OCI-LY1 (cell line): ENCODE data around the gene CDH1.

Source experiments
- H2AFZ ChIP-seq: fragments of 200-600 bp; sonication (generic), shearing (Covaris generic); 2 replicates; pipeline ENCODE4 v1.6.0; 2014; ENCODE audit warnings: antibody characterized with exemption, mild to moderate bottlenecking, low read length
- H3F3A ChIP-seq: fragments of 200-600 bp; sonication (generic), shearing (Covaris generic); 2 replicates; pipeline ENCODE4 v1.6.0; 2014; ENCODE audit warnings: mild to moderate bottlenecking, antibody characterized with exemption, low read length, moderate library complexity; ENCODE audit not compliant: insufficient read depth
- H3K27ac ChIP-seq: fragments of 200-600 bp; sonication (generic); 2 replicates; pipeline ENCODE4 v1.5.1; 2014; ENCODE audit warnings: low read length, mixed run types, mild to moderate bottlenecking, low read depth; ENCODE audit not compliant: poor library complexity, severe bottlenecking
- H3K27me3 ChIP-seq: fragments of 200-600 bp; sonication (generic); 2 replicates; pipeline ENCODE4 v1.6.0; 2014; ENCODE audit warnings: antibody characterized with exemption, mild to moderate bottlenecking, low read length, moderate library complexity; ENCODE audit not compliant: insufficient read depth
- H3K36me3 ChIP-seq: fragments of 200-600 bp; sonication (generic); 2 replicates; pipeline ENCODE4 v1.6.1; 2014; ENCODE audit warnings: mild to moderate bottlenecking, antibody characterized with exemption, low read length, moderate library complexity, mixed read lengths; ENCODE audit not compliant: insufficient read depth
- H3K4me1 ChIP-seq: fragments of 200-600 bp; sonication (generic); 2 replicates; pipeline ENCODE4 v1.5.1; 2014; ENCODE audit warnings: mild to moderate bottlenecking, low read length, moderate library complexity; ENCODE audit not compliant: insufficient read depth, severe bottlenecking
- H3K4me2 ChIP-seq: fragments of 200-600 bp; sonication (generic), shearing (Covaris generic); 2 replicates; pipeline ENCODE4 v1.6.1; 2014; ENCODE audit warnings: low read length
- H3K4me3 ChIP-seq: fragments of 200-600 bp; sonication (generic); 2 replicates; pipeline ENCODE4 v1.5.1; 2014; ENCODE audit warnings: low read length, low read depth, mild to moderate bottlenecking, mixed read lengths; ENCODE audit not compliant: poor library complexity, severe bottlenecking
- H3K79me2 ChIP-seq: fragments of 200-600 bp; shearing (Covaris generic); 2 replicates; pipeline ENCODE4 v1.6.1; 2016; ENCODE audit warnings: mixed run types, low read length, mixed read lengths; ENCODE audit not compliant: insufficient read depth
- H3K9ac ChIP-seq: fragments of 200-600 bp; sonication (generic), shearing (Covaris generic); 2 replicates; pipeline ENCODE4 v1.6.1; 2014; ENCODE audit warnings: mild to moderate bottlenecking, low read length, mixed read lengths
- H3K9me2 ChIP-seq: fragments of 200-600 bp; sonication (generic), shearing (Covaris generic); 2 replicates; pipeline ENCODE4 v1.6.1; 2014; ENCODE audit warnings: low read depth, mild to moderate bottlenecking, low read length, mixed read lengths
- H3K9me3 ChIP-seq: fragments of 200-600 bp; shearing (Covaris generic); 2 replicates; pipeline ENCODE4 v1.6.1; 2014; ENCODE audit warnings: low read length, mixed read lengths
- H4K20me1 ChIP-seq: fragments of 200-600 bp; sonication (generic), shearing (Covaris generic); 2 replicates; pipeline ENCODE4 v1.6.0; 2016; ENCODE audit warnings: mild to moderate bottlenecking, low read length; ENCODE audit not compliant: insufficient read depth
- CTCF ChIP-seq: fragments of 200-600 bp; sonication (generic), shearing (Covaris generic); IDR thresholded peaks from 2 replicates; pipeline ENCODE4 v1.5.1; 2017; ENCODE audit warnings: mild to moderate bottlenecking, antibody characterized with exemption, low read length, moderate library complexity, mixed read lengths
- EZH2 ChIP-seq: fragments of 200-600 bp; sonication (generic), shearing (Covaris generic); IDR thresholded peaks from 2 replicates; pipeline ENCODE4 v1.8.0; 2017; ENCODE audit warnings: borderline replicate concordance, mixed run types, mild to moderate bottlenecking, antibody characterized with exemption, low read length, moderate library complexity, mixed read lengths

The CDH1 gene

GRCh38 chr16:68814516-68814915, 77.4 kb downstream of the CDH1 start:
- Histone ChIP-seq H3K27me3 (no peaks in the 10 kb centered on the region; the same call in 1 of the 2 replicates), H3K9ac (no peak overlapping the region), H3F3A (no peaks in the 10 kb centered on the region), H3K27ac (no peak overlapping the region), H3K79me2 (no peaks in the 10 kb centered on the region), H3K4me3 (no peak overlapping the region), H3K4me2 (no peak overlapping the region), H4K20me1 (no peaks in the 10 kb centered on the region), H3K4me1 (no peaks in the 10 kb centered on the region), H2AFZ (no peak overlapping the region), H3K9me3 (no peaks in the 10 kb centered on the region), H3K9me2 (no peaks in the 10 kb centered on the region), H3K36me3 (no peaks in the 10 kb centered on the region)
- no peak for TF ChIP-seq EZH2
- no peak for TF ChIP-seq CTCF

- no peaks in the 10 kb centered on the region for H3F3A ChIP-seq
- no peak overlapping the region for H3K9ac ChIP-seq
- no peaks in the 10 kb centered on the region for H3K36me3 ChIP-seq
- no peaks in the 10 kb centered on the region for H3K79me2 ChIP-seq
- H3K27me3 ChIP-seq, result peaks cover 4% of the 10 kb centered on the region; the same call in 1 of the 2 replicates
- H3K4me2 ChIP-seq, result no peak overlapping the region
- no peak overlapping the region for H2AFZ ChIP-seq
- no peak for TF ChIP-seq EZH2
- TF ChIP-seq CTCF, result no peak
- no peaks in the 10 kb centered on the region for H3K9me3 ChIP-seq
- no peaks in the 10 kb centered on the region for H3K4me1 ChIP-seq
- no peak overlapping the region for H3K27ac ChIP-seq
- H4K20me1 ChIP-seq, result no peaks in the 10 kb centered on the region
- H3K4me3 ChIP-seq, result no peak overlapping the region
- no peaks in the 10 kb centered on the region for H3K9me2 ChIP-seq
Measured at GRCh38 chr16:68823401-68824135, 86.5 kb downstream of the CDH1 start.

GRCh38 chr16:68825427-68825826, 88.3 kb downstream of the CDH1 start:
- Histone ChIP-seq H3K36me3 (no peaks in the 10 kb centered on the region), H3K27ac (no peak overlapping the region), H3K4me3 (no peak overlapping the region), H3F3A (no peaks in the 10 kb centered on the region), H3K27me3 (peaks cover 4% of the 10 kb centered on the region; the same call in 1 of the 2 replicates), H3K79me2 (no peaks in the 10 kb centered on the region), H3K9ac (no peak overlapping the region), H2AFZ (no peak overlapping the region), H4K20me1 (no peaks in the 10 kb centered on the region), H3K9me2 (no peaks in the 10 kb centered on the region), H3K4me1 (no peaks in the 10 kb centered on the region), H3K4me2 (no peak overlapping the region), H3K9me3 (no peaks in the 10 kb centered on the region)
- TF ChIP-seq EZH2 (no peak), CTCF (no peak)
